HG03460 (cell line): Measurements from ENCODE around the gene TGFBI.

Source experiments
- ATAC-seq: cut with Tn5 transposase; IDR thresholded peaks from one replicate; pipeline ENCODE4 v1.9.1; 2021; ENCODE audit not compliant: unreplicated experiment

Gene TGFBI

GRCh38 chr5:136001466-136001981 lies 27.3 kb upstream of the TGFBI start:
- no peak for ATAC-seq

GRCh38 chr5:136004436-136004835 lies 24.4 kb upstream of the TGFBI start:
- no peak for ATAC-seq

- ATAC-seq, result no peak
Measured at GRCh38 chr5:136005476-136005875, 23.3 kb upstream of the TGFBI start.

- no peak for ATAC-seq
Measured at GRCh38 chr5:136006164-136006563, 22.6 kb upstream of the TGFBI start.

- ATAC-seq, result no peak
Measured at GRCh38 chr5:136006761-136007251, 22.0 kb upstream of the TGFBI start.

- no peak for ATAC-seq
Measured at GRCh38 chr5:136007271-136007670, 21.5 kb upstream of the TGFBI start.

- ATAC-seq, result no peak
Measured at GRCh38 chr5:136011414-136012001, 17.3 kb upstream of the TGFBI start.

- no peak for ATAC-seq
Measured at GRCh38 chr5:136012041-136012804, 16.6 kb upstream of the TGFBI start.

GRCh38 chr5:136013559-136013958 lies 15.2 kb upstream of the TGFBI start:
- ATAC-seq, result no peak

- ATAC-seq, result peak; percentile 68
Measured at GRCh38 chr5:136014049-136015002, 14.5 kb upstream of the TGFBI start.

- no peak for ATAC-seq
Measured at GRCh38 chr5:136015003-136015375, 13.8 kb upstream of the TGFBI start.

GRCh38 chr5:136015966-136016650 lies 12.7 kb upstream of the TGFBI start:
- ATAC-seq, result no peak

- no peak for ATAC-seq
Measured at GRCh38 chr5:136016945-136017530, 11.8 kb upstream of the TGFBI start.

- ATAC-seq, result no peak
Measured at GRCh38 chr5:136018814-136019783, 9.7 kb upstream of the TGFBI start.

GRCh38 chr5:136020001-136020382 lies 8.8 kb upstream of the TGFBI start:
- ATAC-seq, result no peak

GRCh38 chr5:136020383-136021015 lies 8.3 kb upstream of the TGFBI start:
- no peak for ATAC-seq

- ATAC-seq, result no peak
Measured at GRCh38 chr5:136021016-136021405, 7.8 kb upstream of the TGFBI start.

GRCh38 chr5:136022965-136023364 lies 5.8 kb upstream of the TGFBI start:
- no peak for ATAC-seq
